ENCODE measurements around the gene CAPZB.

CAPZB gene

DNA sequence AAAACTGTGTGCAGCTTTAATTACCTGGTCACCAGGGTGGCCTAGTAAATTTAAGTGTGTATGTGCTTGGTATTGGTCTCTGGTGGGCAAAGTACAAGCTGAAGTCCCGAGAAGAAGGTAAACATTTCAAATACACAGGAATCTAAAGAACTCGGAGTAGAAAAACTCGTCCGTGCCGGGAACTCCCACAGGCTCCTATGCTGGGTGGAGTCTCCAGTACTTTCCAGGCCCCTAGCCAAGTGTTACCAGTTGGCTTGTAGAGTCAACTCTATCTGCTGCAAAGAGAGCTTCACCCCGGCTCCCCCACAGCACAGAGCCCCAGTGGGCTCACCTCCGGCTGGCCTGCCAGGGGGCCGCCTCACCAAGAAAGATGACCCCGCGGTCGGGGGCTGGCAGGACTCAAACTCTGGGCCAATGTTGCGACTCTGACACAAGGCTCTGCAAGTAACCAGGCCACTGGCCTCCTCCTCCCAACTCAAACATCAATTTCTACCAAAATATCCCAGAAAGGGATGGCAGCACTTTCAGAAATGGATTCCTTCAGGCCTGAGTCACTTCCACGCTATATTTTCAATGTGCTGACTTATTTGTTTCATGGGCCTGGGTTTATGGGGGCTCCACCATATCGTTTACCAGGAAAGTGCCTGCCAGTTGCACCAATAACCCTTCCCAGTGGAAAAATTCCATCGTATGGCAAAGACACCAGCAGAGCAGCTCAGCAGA lies 99.3 kb downstream of the CAPZB start:
- no peak for DNase-seq (ENCODE audit: low read depth, low spot score)

DNA sequence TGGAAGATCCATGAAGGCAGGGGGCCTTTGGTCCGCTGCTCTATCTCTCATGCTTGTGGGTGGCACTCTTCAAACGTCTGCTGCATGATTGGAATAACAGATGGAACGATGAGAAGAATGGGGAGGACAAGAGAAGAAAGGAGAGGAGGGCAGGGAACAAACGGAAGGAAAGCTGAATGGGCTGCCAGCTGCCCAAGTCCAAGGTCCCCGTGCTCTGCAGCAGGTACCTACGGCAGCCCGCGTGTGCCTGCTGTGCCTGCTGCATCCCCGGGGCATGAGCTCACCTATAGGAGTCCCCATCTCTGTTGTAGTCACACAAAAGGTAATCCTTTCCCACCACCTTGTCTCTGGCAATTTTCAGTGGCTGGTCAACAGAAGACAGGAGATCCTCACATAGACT lies 100.1 kb downstream of the CAPZB start:
- DNase-seq (ENCODE audit: low read depth, low spot score): no peak

DNA sequence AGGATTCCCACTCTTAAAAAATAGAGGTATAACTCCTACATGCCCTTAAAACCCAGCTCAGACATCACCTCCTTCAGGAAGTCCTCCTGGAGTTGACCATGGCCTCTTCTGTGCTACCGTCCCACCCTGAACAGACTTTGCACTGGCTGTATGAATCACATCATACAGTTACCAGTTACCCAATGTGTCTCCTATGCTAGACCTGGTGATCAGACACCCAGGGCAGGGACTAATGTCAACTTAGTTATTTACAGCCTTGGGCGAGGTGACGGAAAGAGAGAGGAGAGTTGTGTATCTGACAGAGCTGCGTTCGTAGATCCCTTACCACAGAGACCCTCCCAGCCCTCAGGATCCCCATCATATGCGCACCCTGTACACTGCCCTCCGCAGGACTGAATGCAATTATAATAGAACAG lies 100.6 kb downstream of the CAPZB start:
- DNase-seq (ENCODE audit: low read depth, low spot score): no peak

DNA sequence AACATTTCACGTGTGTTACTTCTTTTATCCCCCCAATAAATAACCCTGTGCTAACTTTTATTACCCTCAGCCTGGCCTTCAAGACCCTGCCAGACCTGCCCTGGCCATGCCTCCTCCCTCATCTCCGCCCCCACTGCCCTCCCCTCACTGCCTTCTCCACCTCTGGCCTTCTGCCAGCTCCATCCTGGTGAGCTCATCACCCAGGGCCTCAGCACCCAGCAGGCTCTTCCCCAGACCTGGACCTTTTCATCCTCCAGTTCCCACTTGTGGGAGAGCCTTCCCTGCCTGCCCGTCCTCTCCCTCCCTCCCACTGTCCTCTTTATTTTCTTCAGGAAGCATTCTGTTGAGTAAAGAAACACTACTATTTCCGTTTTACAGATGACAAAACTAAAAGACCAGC lies 101.2 kb downstream of the CAPZB start:
- DNase-seq (ENCODE audit: low read depth, low spot score): no peak

DNA sequence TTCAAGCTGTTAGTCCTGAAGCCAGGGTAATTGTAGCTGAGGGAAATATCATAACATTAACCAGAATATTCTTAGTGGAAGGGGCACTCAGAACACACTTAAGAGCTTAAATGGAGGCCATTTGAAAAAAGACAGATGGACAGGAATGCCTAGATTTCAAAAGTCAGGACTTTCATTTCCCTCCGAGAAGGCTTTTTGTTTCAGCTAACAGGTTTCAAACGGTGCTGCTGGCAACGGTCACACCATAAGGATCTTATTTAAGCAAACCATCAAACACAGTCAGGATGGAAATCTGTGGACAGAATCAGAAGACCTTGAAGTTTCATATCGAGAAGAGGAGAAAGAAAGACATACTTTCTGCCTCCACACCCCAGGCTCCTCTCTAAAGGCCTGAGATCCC lies 103.1 kb downstream of the CAPZB start:
- no peak for DNase-seq (ENCODE audit: low read depth, low spot score)

DNA sequence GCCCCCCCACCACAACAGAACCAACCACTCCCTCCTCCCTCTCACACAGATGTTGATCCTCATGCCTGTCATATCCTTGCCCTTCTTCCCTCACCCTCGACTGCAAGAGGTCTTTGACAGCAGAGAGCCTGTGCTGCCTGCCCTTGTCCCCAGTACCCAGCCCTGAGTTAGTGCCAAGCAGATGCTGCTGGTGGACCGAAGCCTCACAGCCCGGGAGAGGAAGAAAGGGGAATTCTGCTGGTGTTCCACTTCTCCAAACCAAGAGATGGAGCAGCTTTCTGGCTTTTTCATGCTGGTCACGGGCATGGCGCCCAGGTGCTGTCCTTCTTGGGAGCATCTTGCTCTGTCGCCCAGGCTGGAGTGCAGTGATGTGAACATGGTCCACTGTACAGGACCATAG lies 104.1 kb downstream of the CAPZB start:
- DNase-seq (ENCODE audit: low read depth, low spot score): no peak

DNA sequence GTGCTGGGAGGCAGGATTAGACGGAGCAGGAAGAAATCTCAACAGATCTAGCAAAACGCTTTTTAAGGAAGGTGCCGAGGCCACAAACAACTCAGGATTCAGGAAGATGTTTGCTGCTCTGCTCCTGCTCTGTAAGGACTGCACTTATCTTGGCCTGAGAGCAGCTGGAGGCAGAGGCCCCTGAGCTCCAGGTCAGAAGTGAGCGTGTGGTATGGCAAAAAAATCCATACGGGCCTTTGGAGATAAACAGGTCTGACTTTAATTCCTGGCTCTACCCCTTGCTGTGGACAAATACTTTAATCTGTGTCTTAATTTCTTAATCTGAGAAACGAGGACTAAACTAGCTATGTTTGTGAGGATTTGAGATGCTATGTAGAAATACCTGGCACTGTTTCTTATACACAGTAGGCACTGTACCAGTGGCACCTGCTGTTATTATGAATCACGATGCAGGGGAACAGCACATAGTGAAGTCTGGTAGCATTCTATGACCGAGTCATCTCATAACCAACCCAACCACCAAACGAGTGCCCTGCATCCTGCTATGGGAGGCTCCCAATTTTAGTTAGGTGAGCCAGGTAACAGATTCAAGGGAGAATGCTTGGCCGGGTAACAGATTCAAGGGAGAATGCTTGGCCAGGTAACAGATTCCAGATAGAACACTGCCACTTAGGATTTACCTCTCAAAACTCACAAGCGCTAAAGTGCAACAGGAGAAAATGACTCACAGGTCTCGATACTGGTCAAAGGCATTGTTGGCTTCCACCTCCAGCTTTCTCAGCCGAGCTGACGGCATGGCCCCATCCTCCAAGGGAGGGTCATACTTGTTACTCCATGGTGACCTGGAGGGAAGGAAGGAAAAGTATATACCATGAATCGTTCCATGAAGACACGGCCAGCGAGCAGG lies 107.3 kb downstream of the CAPZB start:
- DNase-seq (ENCODE audit: low read depth, low spot score): no peak

DNA sequence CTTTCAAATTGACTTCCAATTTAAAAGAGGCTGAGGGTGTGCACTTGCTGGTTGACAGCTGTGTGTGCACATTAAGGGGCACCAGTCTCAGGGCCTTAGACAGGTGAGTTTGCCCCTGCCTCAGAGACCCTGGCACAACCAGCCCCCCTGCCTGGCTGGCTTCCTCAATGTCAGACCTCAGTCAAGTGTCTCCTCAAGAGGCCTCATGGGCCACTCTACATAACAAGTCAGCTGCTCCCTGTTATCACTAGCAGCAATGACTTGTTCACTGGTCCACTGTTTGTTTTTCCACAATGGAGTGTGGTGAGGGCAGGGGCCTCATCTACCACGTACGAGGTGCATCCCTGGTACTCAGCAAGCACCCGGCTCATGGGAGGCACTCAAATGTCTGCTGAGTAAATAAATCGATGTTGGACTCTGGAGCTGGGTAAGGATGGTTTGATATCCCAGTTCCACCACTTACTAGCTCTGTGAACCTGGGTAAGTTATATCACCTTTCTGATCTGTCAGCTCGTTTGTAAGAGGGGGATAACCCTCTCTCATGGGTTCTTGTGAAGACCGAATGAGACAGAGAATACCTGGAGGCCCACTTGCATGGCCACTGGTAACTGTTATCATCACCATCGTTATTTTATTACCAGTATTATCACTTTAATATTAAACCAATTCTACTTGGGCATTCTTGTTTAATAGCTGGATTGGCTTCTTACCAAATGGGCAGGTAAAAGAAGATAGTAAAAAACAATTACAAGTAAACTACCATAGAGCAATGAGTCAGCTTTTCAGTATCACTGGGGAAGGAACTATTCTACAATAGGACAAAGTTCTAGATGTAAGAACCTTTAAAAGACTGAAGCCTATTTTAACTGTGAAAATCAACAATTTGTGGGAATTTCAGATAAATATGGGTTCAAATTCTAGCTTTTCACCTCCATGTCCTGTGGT lies 108.6 kb downstream of the CAPZB start:
- no peak for DNase-seq (ENCODE audit: low read depth, low spot score)

DNA sequence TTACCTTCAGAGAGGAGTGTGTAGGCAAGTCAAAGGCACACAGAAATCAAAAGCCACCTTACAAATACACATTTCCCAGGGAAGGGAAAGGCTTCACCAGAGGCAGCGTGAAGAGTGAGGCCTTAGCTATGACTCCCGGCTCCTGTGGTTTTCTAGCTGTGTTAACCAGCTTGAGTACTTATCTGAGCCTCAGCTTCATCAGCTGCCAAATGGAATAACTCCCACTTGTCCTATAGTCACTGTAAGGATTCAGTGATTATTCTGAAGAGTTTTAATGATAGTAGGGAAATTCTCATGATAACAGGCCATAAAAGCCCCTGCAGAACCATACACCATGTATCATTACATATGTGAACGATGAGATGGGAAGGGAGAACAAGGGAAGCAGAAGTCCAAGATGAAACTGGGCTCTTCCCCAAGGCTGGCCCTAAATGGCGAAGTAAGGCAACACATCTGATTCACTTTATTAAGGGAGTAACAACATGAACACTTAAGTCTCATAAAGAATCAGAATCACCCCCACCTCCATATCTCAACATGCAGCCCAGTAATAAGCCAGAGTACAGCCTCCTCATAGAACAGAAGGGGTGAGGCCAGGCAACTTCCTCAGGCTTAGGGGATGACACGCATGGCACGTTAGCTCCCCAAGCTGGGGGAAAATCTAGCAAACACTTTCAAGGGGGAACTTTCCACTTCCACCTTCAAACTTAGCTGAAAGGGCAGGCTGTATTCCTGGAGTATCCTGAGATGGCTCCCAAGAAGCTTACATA lies 109.5 kb downstream of the CAPZB start:
- DNase-seq (ENCODE audit: low read depth, low spot score): no peak

DNA sequence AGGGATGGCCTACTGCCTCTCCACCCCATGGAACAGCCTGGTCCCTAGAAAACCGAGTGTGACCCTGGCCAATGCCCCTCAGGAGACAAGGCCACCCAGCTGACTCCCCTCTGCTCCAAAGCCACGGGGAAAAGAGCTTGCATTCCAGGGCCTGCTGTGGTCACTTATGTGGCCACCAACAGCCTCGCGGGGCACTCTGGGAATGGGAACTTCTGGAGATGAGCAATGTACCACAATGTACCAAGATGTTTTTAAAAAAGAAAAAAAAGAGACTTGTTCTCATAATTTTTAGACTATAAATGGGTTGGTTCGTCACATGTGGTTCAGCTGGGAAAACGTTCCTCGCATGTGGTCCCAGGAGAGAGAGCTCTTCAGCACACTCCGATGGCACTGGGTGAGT lies 110.4 kb downstream of the CAPZB start:
- DNase-seq (ENCODE audit: low read depth, low spot score): no peak

DNA sequence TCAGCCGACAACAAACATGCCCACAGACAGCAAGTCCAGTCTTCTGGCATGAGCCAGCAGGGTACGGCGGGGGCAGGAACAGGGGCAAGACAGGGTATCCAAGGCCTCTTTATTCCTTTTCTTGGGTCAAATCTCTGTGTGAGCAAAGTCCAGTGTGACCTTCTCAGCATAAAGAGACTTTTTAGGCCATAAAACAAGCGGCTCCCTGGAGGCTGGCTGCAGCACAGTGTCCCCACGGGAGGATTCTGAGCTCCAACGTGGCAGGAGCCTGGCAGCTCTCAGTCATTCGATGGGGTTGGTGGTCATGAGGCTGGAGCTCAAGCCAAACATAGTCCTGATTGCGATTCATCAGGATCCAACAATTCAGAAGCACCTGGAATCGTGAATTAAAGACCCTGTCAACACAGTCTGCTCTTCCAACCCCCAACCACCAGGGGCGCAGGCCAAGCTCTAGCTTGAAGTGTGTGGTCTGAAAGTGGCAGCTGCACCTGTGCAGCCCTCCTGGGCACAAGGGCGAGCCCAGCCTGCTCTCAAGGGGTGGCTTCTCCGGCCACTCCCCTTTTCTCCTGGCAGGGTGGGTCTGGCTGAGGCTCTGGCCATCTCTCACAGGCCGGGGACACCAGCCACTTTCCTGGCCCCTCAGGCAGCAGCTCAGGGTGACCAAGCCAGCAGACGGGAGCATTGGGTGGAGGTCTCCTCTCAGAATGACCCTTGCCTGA lies 111.1 kb downstream of the CAPZB start:
- DNase-seq (ENCODE audit: low read depth, low spot score): no peak

DNA sequence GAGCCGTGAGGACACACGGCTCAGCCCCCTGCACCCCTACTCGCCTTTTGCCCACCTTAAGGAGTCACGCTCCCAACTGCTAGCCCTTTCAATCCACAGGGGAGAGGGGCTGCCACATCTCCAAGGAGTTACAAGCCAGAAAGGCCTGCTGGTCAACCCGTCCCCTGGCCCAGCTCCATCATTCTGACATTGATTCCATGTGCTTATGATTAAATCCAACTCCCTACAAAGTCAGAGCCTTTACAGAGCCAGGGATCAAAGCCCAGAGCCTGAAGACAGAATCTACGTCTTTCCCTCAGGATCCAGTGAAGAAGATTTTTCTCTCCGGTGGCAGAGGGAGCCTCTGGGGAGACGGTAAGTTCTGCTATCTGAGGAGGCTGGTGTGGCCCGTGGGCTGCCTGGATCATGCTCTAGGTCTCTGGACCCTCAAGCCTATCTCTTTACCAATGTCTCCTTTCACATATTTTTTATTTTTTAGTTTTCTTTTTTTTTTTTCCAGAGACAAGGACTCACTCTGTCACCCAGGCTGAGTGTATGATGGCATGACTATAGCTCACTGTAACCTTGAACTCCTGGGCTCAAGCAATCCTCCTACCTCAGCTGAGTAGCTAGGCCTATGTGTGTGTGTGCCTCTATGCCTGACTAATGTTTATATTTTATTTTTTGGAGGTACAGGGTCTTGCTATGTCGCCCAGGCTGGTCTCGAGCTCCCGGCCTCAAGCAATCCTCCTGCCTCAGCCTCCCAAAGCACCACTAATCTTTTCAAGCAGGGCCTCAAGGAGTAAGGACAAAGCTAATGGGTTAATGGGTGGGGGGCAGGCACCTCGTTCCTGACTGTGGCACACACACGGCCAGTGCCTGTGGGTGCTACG lies 111.9 kb downstream of the CAPZB start:
- no peak for DNase-seq (ENCODE audit: low read depth, low spot score)

DNA sequence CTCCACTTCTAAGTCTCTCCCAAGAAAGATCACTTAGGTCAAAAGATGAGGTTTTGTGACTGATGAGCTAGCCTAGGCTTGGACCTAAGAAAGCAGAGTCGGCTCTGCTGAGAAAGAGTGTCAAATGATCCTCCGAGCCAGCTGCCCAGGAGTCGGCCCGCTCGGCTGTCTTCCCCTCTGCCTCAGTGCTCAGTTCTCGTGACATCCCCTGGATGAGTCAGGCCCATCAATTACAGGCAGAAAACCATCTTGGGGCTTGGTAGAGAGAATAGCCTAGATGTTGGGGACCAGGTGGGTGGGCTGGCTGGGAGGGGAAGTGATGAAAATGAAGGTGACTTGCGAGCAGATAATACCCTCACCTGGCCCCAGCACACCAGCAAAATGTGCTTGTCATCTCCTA lies 112.7 kb downstream of the CAPZB start:
- DNase-seq (ENCODE audit: low read depth, low spot score): no peak

DNA sequence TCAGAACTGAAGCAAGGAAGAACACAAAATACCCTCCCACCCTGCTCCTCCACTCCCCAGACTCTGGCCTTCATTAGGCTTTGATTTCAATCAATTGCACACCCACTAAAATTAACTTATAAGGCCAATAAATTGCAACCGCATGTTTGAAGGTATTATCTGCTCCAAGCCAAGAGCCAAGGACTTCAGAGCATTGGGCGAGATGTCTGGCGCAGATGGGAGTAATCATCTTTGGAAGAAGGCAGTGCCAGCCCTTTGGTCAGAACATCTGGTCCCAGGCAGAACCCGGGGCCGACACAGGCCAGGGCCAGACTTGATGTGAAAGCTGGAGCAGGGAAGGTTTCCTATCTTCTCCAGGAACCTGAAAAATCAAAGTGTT lies 113.2 kb downstream of the CAPZB start:
- no peak for DNase-seq (ENCODE audit: low read depth, low spot score)

DNA sequence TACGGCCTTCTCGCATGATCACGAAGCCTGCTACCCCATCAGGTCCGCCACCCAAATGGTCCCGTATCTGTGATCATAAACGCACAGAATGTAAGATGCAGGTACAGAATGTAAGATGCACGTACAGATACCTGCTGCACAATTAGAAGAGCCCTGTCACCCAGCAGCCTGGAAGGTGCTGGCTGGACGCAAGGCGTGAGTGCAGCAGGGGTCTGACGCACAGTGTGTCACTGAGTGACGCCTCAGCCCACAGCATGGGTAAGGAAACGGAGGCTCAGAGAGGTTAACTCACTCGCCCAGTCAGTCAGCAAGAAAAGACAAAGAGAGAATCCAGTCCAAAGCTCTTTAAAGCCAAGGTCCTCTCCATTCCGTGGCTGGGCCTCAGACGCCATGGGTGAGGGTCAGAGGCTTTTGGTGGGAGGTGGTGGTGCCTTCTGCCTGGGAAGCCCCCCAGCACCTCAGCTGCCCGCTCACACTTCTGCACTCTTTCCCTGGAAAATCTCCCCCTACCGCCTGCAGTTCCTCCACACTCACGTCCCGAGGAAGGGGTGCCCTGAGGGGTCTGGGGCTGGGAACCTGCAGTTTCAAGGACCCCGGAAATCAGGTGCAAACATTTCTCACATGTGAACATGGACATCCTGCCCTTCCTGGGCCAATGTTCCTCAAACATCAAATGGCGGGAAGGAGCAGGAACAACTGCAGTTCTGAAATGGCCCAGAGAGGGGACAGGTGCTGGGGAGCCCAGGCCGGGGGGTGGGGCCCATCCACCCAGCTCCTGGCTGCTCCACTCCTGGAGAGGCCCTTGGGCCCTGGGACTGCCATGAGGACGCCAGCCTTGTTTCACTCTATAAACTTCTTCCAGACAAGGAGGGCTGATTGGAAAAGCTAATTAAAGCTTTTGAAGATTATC lies 113.9 kb downstream of the CAPZB start:
- no peak for DNase-seq (ENCODE audit: low read depth, low spot score)

DNA sequence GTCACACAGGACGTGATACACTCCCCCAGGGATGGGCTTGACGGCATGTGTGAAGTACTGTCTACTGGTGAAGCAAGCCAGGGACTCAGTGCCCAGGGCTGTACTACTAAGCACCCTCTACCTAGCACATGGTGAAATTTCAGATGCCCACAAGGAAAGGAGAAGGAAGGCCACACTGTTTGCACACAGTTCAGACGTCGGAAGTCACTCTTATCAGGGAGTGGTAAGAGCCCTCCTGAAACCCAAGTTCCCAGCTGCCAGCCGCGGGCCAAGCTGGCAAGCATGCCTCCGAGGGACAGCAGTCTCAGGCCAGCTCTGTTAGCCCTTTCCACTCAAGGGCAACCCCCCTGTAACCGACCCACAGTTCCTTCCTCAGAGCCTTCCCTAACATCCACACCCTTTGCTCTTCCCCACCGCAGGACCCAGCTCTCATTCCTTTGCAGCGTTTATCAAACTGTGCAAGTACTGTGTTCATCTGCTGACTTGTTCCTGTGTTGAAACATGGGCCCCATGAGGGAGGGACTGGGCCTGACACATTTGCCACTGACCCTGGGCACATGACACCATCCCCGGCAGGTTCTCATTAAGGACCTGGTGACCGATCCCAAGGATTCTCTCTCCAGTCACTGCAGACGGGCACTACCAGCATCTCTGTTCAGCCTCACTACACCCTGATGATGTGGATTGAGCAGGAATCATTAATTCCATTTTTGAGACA lies 114.7 kb downstream of the CAPZB start:
- no peak for DNase-seq (ENCODE audit: low read depth, low spot score)

DNA sequence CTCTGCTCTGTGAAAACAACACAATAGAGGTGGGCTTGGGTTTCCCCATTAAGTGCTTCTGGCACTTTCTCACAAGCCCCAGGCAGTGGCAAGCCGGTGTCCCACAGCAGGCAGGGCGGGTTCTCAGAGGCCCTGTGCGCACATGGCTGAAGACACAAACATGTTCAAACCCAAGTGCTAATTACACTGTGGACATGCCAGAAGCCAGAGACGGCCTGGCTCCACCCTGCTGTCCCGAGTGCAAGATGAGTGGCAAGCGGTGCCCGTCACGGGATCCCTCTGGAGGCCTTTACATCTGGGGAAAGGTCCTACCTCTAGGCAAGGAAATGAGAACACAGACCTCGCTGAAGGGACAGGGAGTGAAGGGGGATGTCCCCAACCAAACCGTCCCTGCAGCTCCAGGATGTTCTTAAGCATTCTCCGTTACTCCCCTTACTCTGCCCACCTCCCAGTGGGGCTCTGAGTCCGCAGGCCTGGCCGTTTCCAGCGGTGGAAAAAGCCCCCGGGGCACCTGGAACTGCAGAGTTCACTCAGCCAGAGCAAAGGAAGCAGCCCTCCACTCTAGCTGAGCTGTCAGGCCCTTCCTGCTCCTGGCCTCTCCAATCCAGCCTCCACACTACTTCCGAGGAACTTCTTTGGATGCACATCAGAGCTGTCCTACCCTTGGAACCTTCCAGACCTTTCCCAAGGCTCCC lies 115.8 kb downstream of the CAPZB start:
- DNase-seq (ENCODE audit: low read depth, low spot score): no peak
